CD4-positive, CD25-positive, alpha-beta regulatory T cell (primary cell): ENCODE measurements around the gene CABP1. TPM values are rescaled to one million over a fixed set of nuclear protein-coding genes. Genes with fewer than 3 reads are reported as not detected.

ENCODE experiments used
- ATAC-seq, 2 donors: fragments of 150-1000 bp; cut with Tn5 transposase; one replicate each; pipeline ENCODE4 v1.10.0; 2021; ENCODE audit warnings: low read depth in 2 of 2, moderate number of reproducible peaks in 2 of 2, moderate library complexity in 1 of 2
- DNase-seq, 3 donors: peaks; one replicate each; pipeline versions ENCODE4 v3.0.0 to v3.0.0-alpha.2; 2012 to 2022; ENCODE audit warnings: mixed read lengths in 1 of 3
- H3K27ac ChIP-seq: one replicate; pipeline ENCODE4 v1.7.0; 2013; ENCODE audit warnings: mild to moderate bottlenecking, low read length; ENCODE audit not compliant: insufficient read depth, poor library complexity, severe bottlenecking
- H3K27me3 ChIP-seq: one replicate; pipeline ENCODE4 v1.7.0; 2013; ENCODE audit warnings: low read length; ENCODE audit not compliant: control insufficient read depth, insufficient read depth
- H3K36me3 ChIP-seq: one replicate; pipeline ENCODE4 v1.7.0; 2013; ENCODE audit warnings: mild to moderate bottlenecking, low read length, moderate library complexity; ENCODE audit not compliant: control insufficient read depth, insufficient read depth
- H3K4me1 ChIP-seq: 2 replicates; pipeline ENCODE4 v1.7.0; 2013; ENCODE audit warnings: mild to moderate bottlenecking, low read length; ENCODE audit not compliant: insufficient read depth, control insufficient read depth, poor library complexity, severe bottlenecking
- H3K4me3 ChIP-seq: one replicate; pipeline ENCODE4 v1.7.0; 2013; ENCODE audit warnings: low read depth, mild to moderate bottlenecking, low read length, moderate library complexity
- H3K9me3 ChIP-seq, 2 experiments: 1 replicate in 1 of 2; 2 replicates in 1 of 2; pipeline ENCODE4 v1.7.0; 2013; ENCODE audit warnings: low read length in 2 of 2, mild to moderate bottlenecking in 1 of 2, moderate library complexity in 1 of 2; ENCODE audit not compliant: control insufficient read depth in 2 of 2
- H3K27ac Mint-ChIP-seq, 3 donors: one replicate each; pipeline ENCODE4 v1.8.0; 2020 to 2022; ENCODE audit warnings: mild to moderate bottlenecking in 3 of 3, mixed read lengths in 3 of 3, moderate library complexity in 2 of 3
- H3K27me3 Mint-ChIP-seq: one replicate; pipeline ENCODE4 v1.8.0; 2022; ENCODE audit warnings: mild to moderate bottlenecking, mixed read lengths
- H3K36me3 Mint-ChIP-seq: one replicate; pipeline ENCODE4 v1.8.0; 2020; ENCODE audit warnings: mixed read lengths
- H3K4me1 Mint-ChIP-seq, 4 donors: one replicate each; pipeline ENCODE4 v1.8.0; 2020 to 2022; ENCODE audit warnings: mixed read lengths in 4 of 4, mild to moderate bottlenecking in 1 of 4
- H3K4me3 Mint-ChIP-seq, 4 donors: one replicate each; pipeline ENCODE4 v1.8.0; 2020 to 2022; ENCODE audit warnings: mild to moderate bottlenecking in 4 of 4, mixed read lengths in 4 of 4, moderate library complexity in 3 of 4
- H3K9me3 Mint-ChIP-seq, 7 donors: one replicate each; pipeline ENCODE4 v1.8.0; 2020 to 2022; ENCODE audit warnings: mixed read lengths in 7 of 7, mild to moderate bottlenecking in 3 of 7, moderate library complexity in 2 of 7
- polyA plus RNA-seq, 4 donors: library from polyadenylated mRNA; unstranded; fragments of 300-500 nt; fragmentation: Illumina TruSeq; gene quantifications; one replicate each; pipeline ENCODE4 v1.2.3, GENCODE V29; 2021
- total RNA-seq: library from RNA; stranded (reverse); gene quantifications from one replicate; pipeline ENCODE4 v1.2.3, GENCODE V29; 2022

CABP1 gene
- total and polyA plus RNA-seq, 5 donors from 2014 or later = not detected

DNA sequence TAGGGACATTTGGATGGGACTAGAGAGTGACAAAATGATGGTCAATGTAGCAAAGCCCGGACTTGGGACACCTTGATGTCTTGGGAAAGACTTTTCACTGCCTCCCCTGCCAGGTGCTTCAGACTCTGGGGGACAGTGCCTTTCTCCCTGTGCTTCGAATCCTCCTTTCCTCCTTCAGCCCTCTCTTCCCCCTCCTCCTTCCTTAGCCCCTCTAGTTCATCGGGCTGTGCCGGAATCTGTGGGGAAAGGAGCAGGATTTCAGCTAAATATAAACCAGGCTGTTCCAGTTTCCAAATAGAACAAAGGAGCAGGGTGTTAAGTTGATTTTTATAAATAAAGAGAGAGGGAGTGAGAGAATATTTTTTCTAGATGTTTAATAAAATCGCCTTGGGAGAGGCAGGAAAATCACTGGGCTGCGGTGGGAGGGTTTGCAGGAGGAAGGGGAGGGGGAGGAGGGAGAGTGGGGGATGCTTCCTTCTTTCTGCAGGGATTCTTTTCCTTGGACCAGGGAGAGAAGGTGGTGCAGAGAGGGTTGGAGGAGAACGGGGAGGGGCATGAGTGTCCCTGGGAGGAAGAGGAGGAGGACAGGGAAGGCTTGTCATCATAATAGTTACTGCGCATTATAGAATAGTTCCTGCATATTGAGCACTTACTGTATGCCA, 21.3 kb upstream of the CABP1 start:
- no peak for ATAC-seq
- no peaks in the 10 kb centered on the region for H3K36me3 ChIP-seq
- H3K27me3 Mint-ChIP-seq = peaks cover 38% of the 10 kb centered on the region
- no peak overlapping the region for H3K27ac ChIP-seq
- no peaks in the 10 kb centered on the region for H3K9me3 ChIP-seq
- H3K4me1 Mint-ChIP-seq = no peaks in the 10 kb centered on the region
- H3K27me3 ChIP-seq = peaks cover 14% of the 10 kb centered on the region
- no peak overlapping the region for H3K4me3 Mint-ChIP-seq
- H3K27ac Mint-ChIP-seq = no peak overlapping the region
- no peak overlapping the region for H3K4me3 ChIP-seq
- peaks cover 0 to 2% (median 0%) of the 10 kb centered on the region in 7 donors for H3K9me3 Mint-ChIP-seq
- no peaks in the 10 kb centered on the region for H3K36me3 Mint-ChIP-seq
- no peak for DNase-seq
- H3K4me1 ChIP-seq = no peaks in the 10 kb centered on the region

DNA sequence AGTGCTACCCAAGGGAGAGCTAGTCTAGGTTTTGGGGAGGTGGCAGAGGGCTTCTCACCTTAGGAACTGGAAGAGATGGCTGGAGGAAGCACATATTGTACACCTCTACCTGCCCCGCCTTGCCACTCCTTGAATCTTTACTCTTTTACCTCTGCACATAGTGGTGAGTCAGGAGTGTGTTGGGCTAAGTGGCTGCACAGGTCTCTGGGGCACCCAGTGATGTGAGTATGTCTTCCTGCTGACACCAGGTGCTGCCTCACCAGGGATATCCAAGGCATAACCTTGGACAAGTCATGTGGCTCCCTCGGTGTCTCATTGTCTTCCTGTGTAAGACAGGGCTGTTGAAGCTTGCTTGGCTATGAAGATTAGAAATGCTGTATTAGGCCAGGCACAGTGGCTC, 19.8 kb upstream of the CABP1 start:
- peaks cover 37% of the 10 kb centered on the region for H3K27me3 Mint-ChIP-seq
- DNase-seq = no peak
- Histone ChIP-seq H3K36me3 (no peaks in the 10 kb centered on the region), H3K4me1 (no peaks in the 10 kb centered on the region), H3K9me3 (no peaks in the 10 kb centered on the region), H3K27ac (no peak overlapping the region), H3K4me3 (no peak overlapping the region), H3K27me3 (peaks cover 14% of the 10 kb centered on the region)
- H3K4me3 Mint-ChIP-seq = no peak overlapping the region
- H3K36me3 Mint-ChIP-seq = no peaks in the 10 kb centered on the region
- H3K4me1 Mint-ChIP-seq = no peaks in the 10 kb centered on the region
- H3K27ac Mint-ChIP-seq = no peak overlapping the region
- ATAC-seq = no peak
- H3K9me3 Mint-ChIP-seq = peaks cover 0 to 2% (median 0%) of the 10 kb centered on the region in 7 donors

DNA sequence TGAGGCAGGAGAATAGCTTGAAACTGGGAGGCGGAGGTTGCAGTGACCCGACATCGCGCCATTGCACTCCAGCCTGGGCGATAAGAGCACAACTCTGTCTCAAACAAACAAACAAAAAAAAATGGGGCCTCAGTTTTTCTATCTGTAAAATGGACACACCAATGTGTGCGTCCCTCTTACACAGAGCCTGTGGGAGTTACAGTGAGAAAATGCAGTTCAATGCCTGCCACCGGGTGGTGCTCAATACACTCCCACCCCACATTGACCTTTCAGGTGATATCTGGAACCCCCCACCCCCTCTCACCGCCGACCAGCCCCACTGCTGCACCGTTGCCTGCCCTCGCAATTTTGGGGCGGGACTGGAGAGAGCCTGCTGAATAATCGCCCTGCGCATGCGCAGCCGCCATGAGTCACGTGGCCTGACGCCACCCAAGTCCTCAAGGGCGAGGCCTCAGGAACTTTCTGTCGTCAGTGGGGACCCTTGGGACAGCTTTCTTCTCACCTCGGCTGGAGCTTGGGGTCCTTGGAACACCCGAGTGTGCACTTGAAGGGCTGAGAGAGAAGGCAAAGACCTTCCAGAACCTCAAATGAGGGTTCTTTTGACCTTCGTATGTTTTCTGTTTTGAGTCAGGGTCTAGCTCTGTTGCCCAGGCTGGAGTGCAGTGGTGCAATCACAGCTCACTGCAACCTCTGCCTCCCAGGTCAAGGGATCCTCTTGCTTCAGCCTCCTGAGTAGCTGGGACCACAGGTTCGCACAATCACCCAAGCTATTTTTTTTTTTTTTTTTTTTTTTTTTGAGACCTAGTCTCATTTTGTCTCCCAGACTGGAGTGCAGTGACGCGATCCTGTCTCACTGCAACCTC, 14.6 kb upstream of the CABP1 start:
- H3K4me3 Mint-ChIP-seq = no peak overlapping the region
- H3K9me3 Mint-ChIP-seq = peaks cover 0 to 2% (median 0%) of the 10 kb centered on the region in 7 donors
- Histone ChIP-seq H3K27me3 (peaks cover 2% of the 10 kb centered on the region), H3K4me1 (no peaks in the 10 kb centered on the region), H3K4me3 (no peak overlapping the region), H3K36me3 (no peaks in the 10 kb centered on the region), H3K27ac (no peak overlapping the region), H3K9me3 (no peaks in the 10 kb centered on the region)
- H3K36me3 Mint-ChIP-seq = no peaks in the 10 kb centered on the region
- ATAC-seq (no peak), DNase-seq (peak in 1 of 3 donors; percentile 26)
- no peak overlapping the region for H3K27ac Mint-ChIP-seq
- peaks cover 59% of the 10 kb centered on the region for H3K27me3 Mint-ChIP-seq
- H3K4me1 Mint-ChIP-seq = no peaks in the 10 kb centered on the region

DNA sequence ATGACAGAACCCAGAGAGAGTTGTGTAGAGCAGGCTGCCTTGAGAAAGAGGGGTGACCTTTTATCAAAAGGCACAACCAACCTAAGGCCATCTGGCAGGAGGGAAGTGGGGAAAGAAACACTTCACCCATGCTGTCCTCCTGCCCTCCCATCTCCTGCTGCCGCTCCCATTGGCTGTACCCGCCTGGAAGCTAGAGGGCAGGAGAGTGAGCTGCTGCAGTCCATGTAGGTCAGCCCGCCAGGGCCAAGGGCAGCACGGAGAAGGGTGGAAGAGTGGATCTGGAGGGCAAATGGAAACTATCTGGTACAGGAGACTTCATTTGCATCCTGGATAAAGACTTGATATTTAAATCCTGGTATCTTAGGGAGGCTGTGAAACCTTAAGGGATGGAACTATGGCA, 11.5 kb upstream of the CABP1 start:
- H3K9me3 ChIP-seq = no peaks in the 10 kb centered on the region
- Mint-ChIP-seq H3K27me3 (peaks cover 35% of the 10 kb centered on the region), H3K27ac (no peak overlapping the region), H3K4me1 (no peaks in the 10 kb centered on the region), H3K36me3 (no peaks in the 10 kb centered on the region), H3K4me3 (no peak overlapping the region), H3K9me3 (no peaks in the 10 kb centered on the region)
- H3K36me3 ChIP-seq = no peaks in the 10 kb centered on the region
- ATAC-seq (no peak), DNase-seq (no peak)
- no peak overlapping the region for H3K27ac ChIP-seq
- peaks cover 3% of the 10 kb centered on the region for H3K27me3 ChIP-seq
- no peak overlapping the region for H3K4me3 ChIP-seq
- no peaks in the 10 kb centered on the region for H3K4me1 ChIP-seq

DNA sequence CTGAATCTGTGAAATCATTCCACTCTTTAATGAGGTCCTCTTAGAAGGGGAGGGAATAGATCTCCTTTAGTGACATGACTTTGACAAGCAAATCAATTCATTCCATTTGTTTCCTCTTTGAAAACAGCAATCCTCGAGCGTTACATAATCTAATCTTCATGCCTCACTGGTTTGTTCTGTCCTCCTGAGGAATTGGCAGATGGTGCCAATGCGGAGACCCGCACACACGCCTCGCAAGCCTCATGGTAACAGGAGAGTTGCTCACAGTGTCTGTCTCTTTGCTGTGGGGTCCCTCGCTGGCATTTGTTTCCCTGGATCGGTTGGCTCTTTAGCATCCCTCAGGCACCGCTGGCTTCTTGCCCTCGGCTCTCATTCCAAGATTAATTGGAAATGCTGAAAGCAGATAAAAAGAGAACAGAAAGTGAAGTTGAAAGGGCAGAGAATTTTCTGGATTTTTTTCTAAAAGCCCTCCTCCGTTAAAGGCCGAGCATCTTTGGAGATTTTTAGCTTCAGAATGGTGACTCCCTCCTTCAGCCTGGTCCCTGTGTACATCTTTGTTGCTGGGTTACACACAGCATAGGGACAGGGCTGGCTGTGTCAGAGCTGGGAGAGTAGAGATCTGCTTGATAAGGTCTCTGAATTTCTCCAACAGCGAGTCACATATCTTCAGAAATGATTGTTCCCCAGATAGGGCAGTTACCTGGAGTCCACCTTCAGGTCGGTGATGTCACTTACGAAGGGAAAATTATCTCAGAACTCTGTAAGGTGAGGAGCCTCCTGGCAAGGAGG, 10.1 kb upstream of the CABP1 start:
- H3K36me3 ChIP-seq = no peaks in the 10 kb centered on the region
- no peaks in the 10 kb centered on the region for H3K36me3 Mint-ChIP-seq
- H3K4me3 ChIP-seq = no peak overlapping the region
- H3K27ac ChIP-seq = no peak overlapping the region
- H3K4me1 ChIP-seq = no peaks in the 10 kb centered on the region
- H3K9me3 ChIP-seq = no peaks in the 10 kb centered on the region
- no peaks in the 10 kb centered on the region for H3K4me1 Mint-ChIP-seq
- H3K9me3 Mint-ChIP-seq = no peaks in the 10 kb centered on the region
- DNase-seq (no peak), ATAC-seq (no peak)
- no peak overlapping the region for H3K4me3 Mint-ChIP-seq
- peaks cover 29% of the 10 kb centered on the region for H3K27me3 Mint-ChIP-seq
- H3K27me3 ChIP-seq = peaks cover 6% of the 10 kb centered on the region
- H3K27ac Mint-ChIP-seq = no peak overlapping the region

DNA sequence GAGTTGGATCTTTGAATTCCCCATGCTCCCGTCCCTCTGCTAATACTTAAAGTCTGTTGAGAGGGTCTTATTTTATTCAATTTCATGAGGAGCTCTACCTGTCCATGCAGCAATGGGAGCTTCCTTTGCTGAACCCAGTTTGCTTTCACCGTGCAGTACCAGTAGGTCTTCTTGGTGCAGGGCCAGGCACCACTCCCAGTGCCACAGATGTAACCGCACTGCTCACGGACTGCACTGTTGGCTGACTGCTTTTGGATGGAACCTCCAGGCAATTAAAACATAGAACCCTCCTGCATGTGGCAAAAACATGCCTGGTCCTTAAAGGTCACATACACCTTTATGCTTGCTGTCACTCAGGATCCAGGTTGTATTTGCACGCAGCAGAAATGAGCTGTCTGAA, 9.3 kb upstream of the CABP1 start:
- ATAC-seq = no peak
- H3K27me3 Mint-ChIP-seq = peaks cover 28% of the 10 kb centered on the region
- H3K27ac ChIP-seq = no peak overlapping the region
- peaks cover 6% of the 10 kb centered on the region for H3K27me3 ChIP-seq
- no peaks in the 10 kb centered on the region for H3K36me3 Mint-ChIP-seq
- H3K9me3 ChIP-seq = no peaks in the 10 kb centered on the region
- no peaks in the 10 kb centered on the region for H3K9me3 Mint-ChIP-seq
- no peaks in the 10 kb centered on the region for H3K4me1 Mint-ChIP-seq
- no peak for DNase-seq
- H3K36me3 ChIP-seq = no peaks in the 10 kb centered on the region
- no peak overlapping the region for H3K4me3 Mint-ChIP-seq
- no peak overlapping the region for H3K4me3 ChIP-seq
- H3K27ac Mint-ChIP-seq = no peak overlapping the region
- no peaks in the 10 kb centered on the region for H3K4me1 ChIP-seq

DNA sequence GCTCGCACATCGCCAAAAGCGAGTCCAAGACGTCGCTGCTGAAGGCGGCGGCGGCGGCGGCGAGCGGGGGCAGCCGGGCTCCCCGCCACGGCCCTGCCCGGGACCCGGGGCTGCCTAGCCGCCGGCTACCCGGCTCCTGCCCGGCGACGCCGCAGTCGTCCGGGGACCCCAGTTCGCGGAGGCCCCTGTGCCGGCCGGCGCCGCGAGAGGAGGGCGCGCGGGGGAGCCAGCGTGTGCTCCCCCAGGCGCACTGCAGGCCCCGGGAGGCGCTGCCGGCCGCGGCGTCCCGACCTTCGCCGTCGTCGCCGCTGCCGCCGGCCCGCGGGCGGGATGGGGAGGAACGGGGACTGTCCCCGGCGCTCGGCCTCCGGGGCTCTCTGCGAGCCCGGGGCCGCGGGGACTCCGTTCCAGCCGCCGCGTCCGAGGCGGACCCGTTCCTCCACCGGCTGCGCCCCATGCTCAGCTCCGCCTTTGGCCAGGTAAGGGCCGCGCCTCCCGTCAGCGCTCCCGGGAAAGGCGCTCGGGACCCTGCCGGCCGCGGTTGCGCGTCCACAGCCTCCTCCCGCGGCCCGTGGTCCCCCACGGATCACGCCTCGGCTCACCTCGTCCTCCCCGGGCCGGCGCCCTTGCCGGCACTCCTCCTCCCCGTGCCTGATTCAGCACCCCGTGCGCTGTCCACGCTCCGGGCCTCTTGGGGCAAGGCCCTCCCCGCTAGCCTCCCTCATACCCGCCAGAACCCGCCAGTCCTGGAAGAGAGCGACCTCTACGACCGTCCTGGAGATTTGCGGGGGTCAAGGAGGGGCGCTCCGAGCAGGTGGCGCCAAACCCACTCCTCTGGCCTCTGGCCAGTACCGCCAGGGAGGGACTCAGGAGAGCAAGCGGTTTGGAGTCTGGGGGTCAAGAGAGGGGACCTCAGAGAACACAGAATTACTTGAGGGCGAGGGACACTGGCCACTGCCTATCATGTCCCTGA, 721 bp downstream of the CABP1 start:
- Mint-ChIP-seq H3K27me3 (peaks cover 61% of the 10 kb centered on the region), H3K27ac (no peak overlapping the region), H3K4me1 (peaks cover 0 to 11% (median 2%) of the 10 kb centered on the region in 4 donors), H3K36me3 (no peaks in the 10 kb centered on the region), H3K4me3 (peak overlapping the region; percentile 52 to 89 (median 82)), H3K9me3 (peaks cover 0 to 2% (median 0%) of the 10 kb centered on the region in 7 donors)
- H3K27me3 ChIP-seq = peaks cover 38% of the 10 kb centered on the region
- no peaks in the 10 kb centered on the region for H3K9me3 ChIP-seq
- H3K36me3 ChIP-seq = no peaks in the 10 kb centered on the region
- no peak overlapping the region for H3K4me3 ChIP-seq
- ATAC-seq (peak; percentile 56 to 72), DNase-seq (peak; percentile 15 to 52 (median 41))
- peaks cover 14% of the 10 kb centered on the region for H3K4me1 ChIP-seq
- no peak overlapping the region for H3K27ac ChIP-seq
